GM23338 (cell line): Measurements from ENCODE around the gene WDR44. TPM values are rescaled to one million over a fixed set of nuclear protein-coding genes. Genes with fewer than 3 reads are reported as not detected.
"Not testable (repeated sequence)": the region's sequence is repeated elsewhere in the genome, so short reads cannot be mapped to it uniquely, and the experiment has no call there.

ENCODE experiments used
- ATAC-seq: fragments of 200-7000 bp; cut with Tn5 transposase; 3 replicates; pipeline ENCODE4 v1.9.1; 2020
- DNase-seq: peaks from one replicate; pipeline ENCODE4 v3.0.0-alpha.2; 2015; ENCODE audit warnings: low spot score
- H2AFZ ChIP-seq: fragments of 200-600 bp; sonication (generic); 2 replicates; pipeline ENCODE4 v1.8.0; 2016; ENCODE audit warnings: antibody characterized with exemption, mild to moderate bottlenecking, moderate library complexity
- H3F3A ChIP-seq: fragments of 200-600 bp; sonication (generic); replicated peaks from 2 replicates; pipeline ENCODE4 v1.8.0; 2017; ENCODE audit warnings: antibody characterized with exemption, mixed run types, low read depth
- H3K27ac ChIP-seq: fragments of 200-600 bp; sonication (generic); 2 replicates; pipeline ENCODE4 v1.6.1; 2016; ENCODE audit warnings: low read depth
- H3K27me3 ChIP-seq: fragments of 200-600 bp; sonication (generic); 2 replicates; pipeline ENCODE4 v1.8.0; 2016; ENCODE audit warnings: mild to moderate bottlenecking, mixed run types, moderate library complexity; ENCODE audit not compliant: insufficient read depth
- H3K36me3 ChIP-seq: fragments of 200-600 bp; sonication (generic); 2 replicates; pipeline ENCODE4 v1.8.0; 2016; ENCODE audit warnings: mild to moderate bottlenecking; ENCODE audit not compliant: insufficient read depth
- H3K4me1 ChIP-seq: fragments of 200-600 bp; sonication (generic); 2 replicates; pipeline ENCODE4 v1.8.0; 2016; ENCODE audit warnings: mild to moderate bottlenecking, moderate library complexity; ENCODE audit not compliant: insufficient read depth
- H3K4me2 ChIP-seq: fragments of 200-600 bp; sonication (generic); 2 replicates; pipeline ENCODE4 v1.7.1; 2017; ENCODE audit warnings: mixed run types
- H3K4me3 ChIP-seq: fragments of 200-600 bp; sonication (generic); 2 replicates; pipeline ENCODE4 v1.6.1; 2016; ENCODE audit warnings: mixed run types
- H3K79me2 ChIP-seq: fragments of 200-600 bp; sonication (generic); replicated peaks from 2 replicates; pipeline ENCODE4 v1.8.0; 2017; ENCODE audit warnings: mild to moderate bottlenecking; ENCODE audit not compliant: insufficient read depth
- H3K9me2 ChIP-seq: fragments of 200-600 bp; sonication (generic); 2 replicates; pipeline ENCODE4 v1.8.0; 2017; ENCODE audit not compliant: insufficient read depth
- H4K20me1 ChIP-seq: fragments of 200-600 bp; sonication (generic); replicated peaks from 2 replicates; pipeline ENCODE4 v1.8.0; 2017; ENCODE audit warnings: mild to moderate bottlenecking; ENCODE audit not compliant: insufficient read depth
- H3K27ac Mint-ChIP-seq: 2 replicates; pipeline ENCODE4 v1.8.0; 2020; ENCODE audit warnings: inconsistent platforms, mild to moderate bottlenecking, moderate library complexity, mixed read lengths
- H3K27me3 Mint-ChIP-seq: 3 replicates; pipeline ENCODE4 v1.8.0; 2022; ENCODE audit warnings: low read depth, mild to moderate bottlenecking, moderate library complexity, mixed read lengths, inconsistent platforms; ENCODE audit not compliant: insufficient read depth, poor library complexity
- H3K36me3 Mint-ChIP-seq: 3 replicates; pipeline ENCODE4 v1.8.0; 2021; ENCODE audit warnings: low read depth, mild to moderate bottlenecking, inconsistent platforms, moderate library complexity, mixed read lengths
- H3K4me1 Mint-ChIP-seq: 3 replicates; pipeline ENCODE4 v1.8.0; 2020; ENCODE audit warnings: mild to moderate bottlenecking, inconsistent platforms, mixed read lengths
- H3K4me3 Mint-ChIP-seq: 3 replicates; pipeline ENCODE4 v1.8.0; 2021; ENCODE audit warnings: moderate library complexity, mild to moderate bottlenecking, inconsistent platforms, mixed read lengths
- H3K9me3 Mint-ChIP-seq: 3 replicates; pipeline ENCODE4 v1.8.0; 2020; ENCODE audit warnings: moderate library complexity, mild to moderate bottlenecking, inconsistent platforms, mixed read lengths
- CREB1 ChIP-seq: fragments of 250-450 bp; sonication (Bioruptor Pico); IDR thresholded peaks from 2 replicates; pipeline ENCODE4 v1.5.0; 2020; ENCODE audit warnings: low read depth, mild to moderate bottlenecking, moderate library complexity
- ETS1 ChIP-seq: IDR thresholded peaks from 2 replicates; pipeline ENCODE4 v1.6.1; 2016; ENCODE audit warnings: antibody characterized with exemption
- EZH2phosphoT487 ChIP-seq: fragments of 200-600 bp; sonication (generic); IDR thresholded peaks from one replicate; pipeline ENCODE4 v1.8.1; 2018; ENCODE audit warnings: antibody characterized with exemption; ENCODE audit not compliant: unreplicated experiment
- JUNB ChIP-seq: IDR thresholded peaks from one replicate; pipeline ENCODE4 v1.6.1; 2016; ENCODE audit warnings: antibody characterized with exemption; ENCODE audit not compliant: unreplicated experiment
- STAT1 ChIP-seq: IDR thresholded peaks from one replicate; pipeline ENCODE4 v1.6.1; 2016; ENCODE audit warnings: antibody characterized with exemption; ENCODE audit not compliant: unreplicated experiment
- ZNF331 ChIP-seq: fragments of 250-450 bp; sonication (Bioruptor Pico); IDR thresholded peaks from 2 replicates; pipeline ENCODE4 v1.5.0; 2020; ENCODE audit warnings: low read depth, mild to moderate bottlenecking, moderate library complexity
- polyA plus RNA-seq: library from polyadenylated mRNA; unstranded; fragments of >200 nt; fragmentation: Nextera tagmentation; extraction: Ambion mirVana; gene quantifications from 2 replicates; pipeline ENCODE4 v1.2.1, GENCODE V29; 2016
- total RNA-seq: library from RNA; depleted of rRNA; stranded (reverse); fragments of >200 nt; shearing (Covaris generic); gene quantifications from 2 replicates; pipeline ENCODE4 v1.2.3, GENCODE V29; 2014
- TF ChIP-seq, protein P1 (sequence below): fragments of 250-450 bp; sonication (Bioruptor Pico); IDR thresholded peaks from 2 replicates; pipeline ENCODE4 v1.5.0; 2020; ENCODE audit warnings: mild to moderate bottlenecking, moderate library complexity

Gene WDR44
- total and polyA plus RNA-seq, 2 experiments from 2014 or later = 17.5 to 21.0 TPM

DNA sequence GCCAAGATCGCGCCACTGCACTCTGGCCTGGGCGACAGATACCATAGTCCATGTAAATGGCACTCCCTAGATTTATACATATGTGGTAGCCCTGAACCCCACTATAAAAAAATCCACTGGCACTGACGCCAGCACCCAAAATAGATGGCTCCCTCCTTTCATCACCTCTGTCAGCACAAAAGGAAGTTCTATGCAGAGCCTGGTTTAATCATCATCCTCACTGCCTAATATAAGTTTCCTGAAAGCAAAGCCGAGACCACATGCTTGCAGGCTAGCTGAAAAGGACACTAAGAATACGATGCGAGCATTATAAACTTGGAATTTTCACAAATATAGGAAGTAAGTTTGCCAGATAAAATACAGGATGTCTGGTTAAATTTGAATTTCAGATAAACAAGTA, 122.2 kb downstream of the WDR44 start (continued):
- TF ChIP-seq, protein P1, sequence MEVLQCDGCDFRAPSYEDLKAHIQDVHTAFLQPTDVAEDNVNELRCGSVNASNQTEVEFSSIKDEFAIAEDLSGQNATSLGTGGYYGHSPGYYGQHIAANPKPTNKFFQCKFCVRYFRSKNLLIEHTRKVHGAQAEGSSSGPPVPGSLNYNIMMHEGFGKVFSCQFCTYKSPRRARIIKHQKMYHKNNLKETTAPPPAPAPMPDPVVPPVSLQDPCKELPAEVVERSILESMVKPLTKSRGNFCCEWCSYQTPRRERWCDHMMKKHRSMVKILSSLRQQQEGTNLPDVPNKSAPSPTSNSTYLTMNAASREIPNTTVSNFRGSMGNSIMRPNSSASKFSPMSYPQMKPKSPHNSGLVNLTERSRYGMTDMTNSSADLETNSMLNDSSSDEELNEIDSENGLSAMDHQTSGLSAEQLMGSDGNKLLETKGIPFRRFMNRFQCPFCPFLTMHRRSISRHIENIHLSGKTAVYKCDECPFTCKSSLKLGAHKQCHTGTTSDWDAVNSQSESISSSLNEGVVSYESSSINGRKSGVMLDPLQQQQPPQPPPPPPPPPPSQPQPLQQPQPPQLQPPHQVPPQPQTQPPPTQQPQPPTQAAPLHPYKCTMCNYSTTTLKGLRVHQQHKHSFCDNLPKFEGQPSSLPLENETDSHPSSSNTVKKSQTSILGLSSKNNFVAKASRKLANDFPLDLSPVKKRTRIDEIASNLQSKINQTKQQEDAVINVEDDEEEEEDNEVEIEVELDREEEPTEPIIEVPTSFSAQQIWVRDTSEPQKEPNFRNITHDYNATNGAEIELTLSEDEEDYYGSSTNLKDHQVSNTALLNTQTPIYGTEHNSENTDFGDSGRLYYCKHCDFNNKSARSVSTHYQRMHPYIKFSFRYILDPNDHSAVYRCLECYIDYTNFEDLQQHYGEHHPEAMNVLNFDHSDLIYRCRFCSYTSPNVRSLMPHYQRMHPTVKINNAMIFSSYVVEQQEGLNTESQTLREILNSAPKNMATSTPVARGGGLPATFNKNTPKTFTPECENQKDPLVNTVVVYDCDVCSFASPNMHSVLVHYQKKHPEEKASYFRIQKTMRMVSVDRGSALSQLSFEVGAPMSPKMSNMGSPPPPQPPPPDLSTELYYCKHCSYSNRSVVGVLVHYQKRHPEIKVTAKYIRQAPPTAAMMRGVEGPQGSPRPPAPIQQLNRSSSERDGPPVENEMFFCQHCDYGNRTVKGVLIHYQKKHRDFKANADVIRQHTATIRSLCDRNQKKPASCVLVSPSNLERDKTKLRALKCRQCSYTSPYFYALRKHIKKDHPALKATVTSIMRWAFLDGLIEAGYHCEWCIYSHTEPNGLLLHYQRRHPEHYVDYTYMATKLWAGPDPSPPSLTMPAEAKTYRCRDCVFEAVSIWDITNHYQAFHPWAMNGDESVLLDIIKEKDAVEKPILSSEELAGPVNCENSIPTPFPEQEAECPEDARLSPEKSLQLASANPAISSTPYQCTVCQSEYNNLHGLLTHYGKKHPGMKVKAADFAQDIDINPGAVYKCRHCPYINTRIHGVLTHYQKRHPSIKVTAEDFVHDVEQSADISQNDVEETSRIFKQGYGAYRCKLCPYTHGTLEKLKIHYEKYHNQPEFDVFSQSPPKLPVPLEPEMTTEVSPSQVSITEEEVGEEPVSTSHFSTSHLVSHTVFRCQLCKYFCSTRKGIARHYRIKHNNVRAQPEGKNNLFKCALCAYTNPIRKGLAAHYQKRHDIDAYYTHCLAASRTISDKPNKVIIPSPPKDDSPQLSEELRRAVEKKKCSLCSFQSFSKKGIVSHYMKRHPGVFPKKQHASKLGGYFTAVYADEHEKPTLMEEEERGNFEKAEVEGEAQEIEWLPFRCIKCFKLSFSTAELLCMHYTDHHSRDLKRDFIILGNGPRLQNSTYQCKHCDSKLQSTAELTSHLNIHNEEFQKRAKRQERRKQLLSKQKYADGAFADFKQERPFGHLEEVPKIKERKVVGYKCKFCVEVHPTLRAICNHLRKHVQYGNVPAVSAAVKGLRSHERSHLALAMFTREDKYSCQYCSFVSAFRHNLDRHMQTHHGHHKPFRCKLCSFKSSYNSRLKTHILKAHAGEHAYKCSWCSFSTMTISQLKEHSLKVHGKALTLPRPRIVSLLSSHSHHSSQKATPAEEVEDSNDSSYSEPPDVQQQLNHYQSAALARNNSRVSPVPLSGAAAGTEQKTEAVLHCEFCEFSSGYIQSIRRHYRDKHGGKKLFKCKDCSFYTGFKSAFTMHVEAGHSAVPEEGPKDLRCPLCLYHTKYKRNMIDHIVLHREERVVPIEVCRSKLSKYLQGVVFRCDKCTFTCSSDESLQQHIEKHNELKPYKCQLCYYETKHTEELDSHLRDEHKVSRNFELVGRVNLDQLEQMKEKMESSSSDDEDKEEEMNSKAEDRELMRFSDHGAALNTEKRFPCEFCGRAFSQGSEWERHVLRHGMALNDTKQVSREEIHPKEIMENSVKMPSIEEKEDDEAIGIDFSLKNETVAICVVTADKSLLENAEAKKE = no peak
- TF ChIP-seq ZNF331 (CRISPR knock-in tag) = no peak
- TF ChIP-seq EZH2phosphoT487 = no peak
- no peak for TF ChIP-seq CREB1
- no peak for TF ChIP-seq JUNB
- TF ChIP-seq STAT1 = no peak
- no peak for TF ChIP-seq ETS1

- not testable (repeated sequence) for H3K36me3 Mint-ChIP-seq, H3K4me2 ChIP-seq, ATAC-seq, DNase-seq, H3K4me1 ChIP-seq, H3K4me3 Mint-ChIP-seq, H2AFZ ChIP-seq, H3K9me2 ChIP-seq, H3F3A ChIP-seq, H3K27ac Mint-ChIP-seq, H3K27ac ChIP-seq, H3K27me3 ChIP-seq, H3K79me2 ChIP-seq, H3K27me3 Mint-ChIP-seq, H3K4me1 Mint-ChIP-seq, H3K4me3 ChIP-seq, H3K9me3 Mint-ChIP-seq, H4K20me1 ChIP-seq, H3K36me3 ChIP-seq
Measured at GRCh38 chrX:118470721-118471347, 124.9 kb downstream of the WDR44 start.
